Smooth muscle cell (in vitro differentiated cells): ENCODE data around the gene GPC6. TPM values are rescaled to one million over a fixed set of nuclear protein-coding genes. Genes with fewer than 3 reads are reported as not detected.

Experiments used
- DNase-seq: peaks from one replicate; lab custom pipeline; 2025; ENCODE audit not compliant: unreplicated experiment; lab: John Stamatoyannopoulos, UW
- H2AFZ ChIP-seq: fragments of 200-600 bp; sonication (generic); 2 replicates; pipeline ENCODE4 v1.6.0; 2016; ENCODE audit warnings: antibody characterized with exemption, low read depth, mild to moderate bottlenecking
- H3F3A ChIP-seq: fragments of 200-600 bp; sonication (generic); 2 replicates; pipeline ENCODE4 v1.6.0; 2017; ENCODE audit warnings: antibody characterized with exemption, low read depth
- H3K27ac ChIP-seq: fragments of 200-600 bp; sonication (generic); 2 replicates; pipeline ENCODE4 v1.5.1; 2016; ENCODE audit warnings: low read depth, mild to moderate bottlenecking
- H3K27me3 ChIP-seq: fragments of 200-600 bp; sonication (generic); 2 replicates; pipeline ENCODE4 v1.6.1; 2016; ENCODE audit warnings: low read depth, mild to moderate bottlenecking
- H3K36me3 ChIP-seq: fragments of 200-600 bp; sonication (generic); 2 replicates; pipeline ENCODE4 v1.5.1; 2016; ENCODE audit warnings: low read depth
- H3K4me1 ChIP-seq: fragments of 200-600 bp; sonication (generic); 2 replicates; pipeline ENCODE4 v1.5.1; 2016; ENCODE audit warnings: low read depth
- H3K4me2 ChIP-seq: fragments of 200-600 bp; sonication (generic); 2 replicates; pipeline ENCODE4 v1.6.0; 2016; ENCODE audit warnings: mild to moderate bottlenecking
- H3K4me3 ChIP-seq: fragments of 200-600 bp; sonication (generic); 2 replicates; pipeline ENCODE4 v1.5.1; 2016; ENCODE audit warnings: mild to moderate bottlenecking
- H3K79me2 ChIP-seq: fragments of 200-600 bp; sonication (generic); 2 replicates; pipeline ENCODE4 v1.6.0; 2016; ENCODE audit warnings: low read depth, mild to moderate bottlenecking
- H3K9ac ChIP-seq: fragments of 200-600 bp; sonication (generic); 2 replicates; pipeline ENCODE4 v1.6.0; 2016; ENCODE audit warnings: low read depth
- H3K9me3 ChIP-seq: fragments of 200-600 bp; sonication (generic); replicated peaks from 2 replicates; pipeline ENCODE4 v1.5.1; 2016; ENCODE audit warnings: low read depth
- H4K20me1 ChIP-seq: fragments of 200-600 bp; sonication (generic); 2 replicates; pipeline ENCODE4 v1.6.0; 2016; ENCODE audit warnings: low read depth
- CTCF ChIP-seq: fragments of 200-600 bp; sonication (generic); IDR thresholded peaks from 2 replicates; pipeline ENCODE4 v1.5.1; 2017; ENCODE audit warnings: borderline replicate concordance, mild to moderate bottlenecking, antibody characterized with exemption; ENCODE audit not compliant: insufficient read depth, poor library complexity, severe bottlenecking
- WGBS: methylation state at CpG from one replicate; pipeline ENCODE4 v1.1.7; 2016; ENCODE audit warnings: low lambda C conversion rate; 5-methylcytosine and 5-hydroxymethylcytosine counted together
- polyA plus RNA-seq: library from polyadenylated mRNA; unstranded; fragments of >200 nt; fragmentation: Nextera tagmentation; extraction: Ambion mirVana; gene quantifications from 2 replicates; pipeline ENCODE4 v1.2.1, GENCODE V29; 2016
- total RNA-seq: library from RNA; depleted of rRNA; stranded (reverse); fragments of >200 nt; gene quantifications from 2 replicates; pipeline ENCODE4 v1.2.3, GENCODE V29; 2014

The GPC6 gene
- total and polyA plus RNA-seq, 2 experiments from 2014 or later, result 19.7 to 68.5 TPM

- Histone ChIP-seq H3K4me3 (no peak overlapping the region), H3K27me3 (no peaks in the 10 kb centered on the region), H3K79me2 (peaks cover 3% of the 10 kb centered on the region), H3K36me3 (no peaks in the 10 kb centered on the region), H3K4me1 (no peaks in the 10 kb centered on the region), H3F3A (no peaks in the 10 kb centered on the region), H3K27ac (no peak overlapping the region), H3K9me3 (peaks cover 4% of the 10 kb centered on the region), H3K9ac (no peak overlapping the region), H3K4me2 (no peak overlapping the region), H2AFZ (no peak overlapping the region), H4K20me1 (no peaks in the 10 kb centered on the region)
- no peak for DNase-seq
- 89% methylated on average over 5 of the region's 5 CpGs for WGBS
- TF ChIP-seq CTCF, result no peak
These were observed 749.9 kb downstream of the GPC6 start for GRCh38 chr13:93976528-93976927.

GRCh38 chr13:93977986-93978385 lies 751.4 kb downstream of the GPC6 start:
- H3K4me2 ChIP-seq, result no peak overlapping the region
- no peaks in the 10 kb centered on the region for H3F3A ChIP-seq
- no peak for TF ChIP-seq CTCF
- no peak overlapping the region for H3K9ac ChIP-seq
- H3K4me1 ChIP-seq, result no peaks in the 10 kb centered on the region
- no peaks in the 10 kb centered on the region for H3K36me3 ChIP-seq
- no peak overlapping the region for H2AFZ ChIP-seq
- H3K27ac ChIP-seq, result no peak overlapping the region
- no peaks in the 10 kb centered on the region for H4K20me1 ChIP-seq
- H3K4me3 ChIP-seq, result no peak overlapping the region
- no peaks in the 10 kb centered on the region for H3K27me3 ChIP-seq
- no peak for DNase-seq
- peaks cover 3% of the 10 kb centered on the region for H3K79me2 ChIP-seq
- WGBS, result 95% methylated on average over 3 of the region's 3 CpGs
- peaks cover 4% of the 10 kb centered on the region for H3K9me3 ChIP-seq

GRCh38 chr13:93981426-93981977 lies 754.9 kb downstream of the GPC6 start:
- no peaks in the 10 kb centered on the region for H3K4me1 ChIP-seq
- no peaks in the 10 kb centered on the region for H3K36me3 ChIP-seq
- H3K9ac ChIP-seq, result no peak overlapping the region
- no peak for DNase-seq
- WGBS, result 100% methylated on average over 1 of the region's 1 CpG
- no peak overlapping the region for H3K27ac ChIP-seq
- no peak overlapping the region for H3K4me2 ChIP-seq
- H3F3A ChIP-seq, result no peaks in the 10 kb centered on the region
- TF ChIP-seq CTCF, result no peak
- no peak overlapping the region for H3K4me3 ChIP-seq
- peaks cover 4% of the 10 kb centered on the region for H3K9me3 ChIP-seq
- peaks cover 3% of the 10 kb centered on the region for H3K79me2 ChIP-seq
- no peaks in the 10 kb centered on the region for H3K27me3 ChIP-seq
- no peaks in the 10 kb centered on the region for H4K20me1 ChIP-seq
- no peak overlapping the region for H2AFZ ChIP-seq
